Activated CD8-positive, alpha-beta memory T cell treated with anti-CD3 and anti-CD28 coated beads for 48 hours (primary cell): Measurements from ENCODE around the gene SMG9.

ENCODE experiments used
- DNase-seq, 3 experiments: peaks; one replicate each; pipeline ENCODE4 v3.0.0-alpha.2; 2020; ENCODE audit warnings: low read depth in 2 of 3, low spot score in 2 of 3

The SMG9 gene

GRCh38 chr19:43754503-43755255, at the start of gene SMG9:
Gene SMG9 (minus strand): TSS chr19:43754962. CDS start chr19:43750741, 4,221 bp downstream.
- peak; percentile 94 to 97 (median 97) for DNase-seq

- no peak for DNase-seq
Observed at GRCh38 chr19:43804432-43804831, 49.7 kb upstream of the SMG9 start.

GRCh38 chr19:43802216-43802951, 47.6 kb upstream of the SMG9 start, which contains the start of gene LYPD5:
Gene LYPD5 (minus strand): TSS chr19:43802447. CDS start chr19:43802380, 67 bp downstream.
- no peak for DNase-seq

- no peak for DNase-seq
Observed at GRCh38 chr19:43799502-43800142, 44.9 kb upstream of the SMG9 start.

GRCh38 chr19:43798546-43799409, 44.0 kb upstream of the SMG9 start:
- DNase-seq: peak in 1 of 3 experiments; percentile 46

- DNase-seq: no peak
Observed at GRCh38 chr19:43798026-43798545, 43.3 kb upstream of the SMG9 start.

GRCh38 chr19:43797556-43797955, 42.8 kb upstream of the SMG9 start:
- DNase-seq: no peak

GRCh38 chr19:43797118-43797517, 42.4 kb upstream of the SMG9 start:
- DNase-seq: no peak

GRCh38 chr19:43790587-43790986, 35.8 kb upstream of the SMG9 start:
- DNase-seq: no peak

GRCh38 chr19:43789029-43789428, 34.3 kb upstream of the SMG9 start:
- no peak for DNase-seq

- DNase-seq: no peak
Observed at GRCh38 chr19:43786665-43787064, 31.9 kb upstream of the SMG9 start.

GRCh38 chr19:43784981-43785808, 30.4 kb upstream of the SMG9 start:
- DNase-seq: no peak

- no peak for DNase-seq
Observed at GRCh38 chr19:43784241-43784980, 29.6 kb upstream of the SMG9 start.

- DNase-seq: no peak
Observed at GRCh38 chr19:43783636-43784035, 28.9 kb upstream of the SMG9 start.

- no peak for DNase-seq
Observed at GRCh38 chr19:43782689-43783231, 28.0 kb upstream of the SMG9 start.

- DNase-seq: no peak
Observed at GRCh38 chr19:43782311-43782660, 27.5 kb upstream of the SMG9 start.

GRCh38 chr19:43781630-43782310, 27.0 kb upstream of the SMG9 start:
- DNase-seq: no peak
